K562 (cell line): ENCODE data around the gene EMILIN1. TPM values are rescaled to one million over a fixed set of nuclear protein-coding genes. Genes with fewer than 3 reads are reported as not detected.

Experiments
- ATAC-seq: fragments of 200-7000 bp; cut with Tn5 transposase; 3 replicates; pipeline ENCODE4 v1.9.1; 2020; ENCODE audit warnings: moderate library complexity
- BruUV-seq: library from RNA; stranded (reverse); fragments of 400-500 nt; replicated peaks from 2 replicates; lab custom pipeline; 2021; lab: Mats Ljungman, UMichigan
- CTCF ChIA-PET: fragments of 300-600 bp; formaldehyde crosslinking; extraction: SDS; loops from one replicate; lab custom pipeline; 2021; ENCODE audit warnings: low intra/inter-chr PET ratio; lab: Yijun Ruan, JAX
- POLR2A ChIA-PET: fragments of 300-600, 350-650 bp; sonication (Branson Sonifier 250); formaldehyde crosslinking; extraction: SDS; loops from one replicate; lab custom pipeline; 2021; ENCODE audit warnings: antibody characterized with exemption, inconsistent platforms; lab: Yijun Ruan, JAX
- DNase-seq, 4 experiments: peaks; one replicate each; pipeline versions ENCODE4 v3.0.0 to v3.0.0-alpha.2; 2011 to 2018; ENCODE audit warnings: low spot score in 3 of 4, mixed read lengths in 3 of 4; ENCODE audit errors: extremely low read depth in 1 of 4
- FAIRE-seq: peaks from 2 replicates; lab custom pipeline; 2011; peaks lifted over from hg19 to GRCh38; lab: Jason Lieb, UNC
- H2AFZ ChIP-seq: 2 replicates; pipeline ENCODE4 v1.6.0; 2011; ENCODE audit warnings: low read depth, low read length, control low read depth, inconsistent platforms
- H3K27ac ChIP-seq: fragments of 200-600 bp; 3 replicates; pipeline ENCODE4 v1.8.0; 2011; ENCODE audit warnings: low read depth, mild to moderate bottlenecking, control low read depth, inconsistent platforms, low read length, moderate library complexity, mixed read lengths; ENCODE audit errors: extremely low read depth
- H3K27me3 ChIP-seq, 2 experiments: fragments of 300-600 bp in 1 of 2; 2 replicates in 1 of 2; 3 replicates in 1 of 2; pipeline versions ENCODE4 v1.6.0 to v1.8.0; 2011; ENCODE audit warnings: inconsistent platforms in 2 of 2, low read length in 2 of 2, mild to moderate bottlenecking in 1 of 2, mixed read lengths in 1 of 2, moderate library complexity in 1 of 2; ENCODE audit not compliant: control insufficient read depth in 2 of 2, insufficient read depth in 2 of 2
- H3K36me3 ChIP-seq: fragments of 300-600 bp; 3 replicates; pipeline ENCODE4 v1.8.0; 2011; ENCODE audit warnings: mild to moderate bottlenecking, low read length, inconsistent platforms; ENCODE audit not compliant: control insufficient read depth, insufficient read depth
- H3K4me1 ChIP-seq, 2 experiments: fragments of 200-600 bp in 1 of 2; replicated peaks in 1 of 2; 2 replicates in 1 of 2; 3 replicates in 1 of 2; pipeline versions ENCODE4 v1.5.1 to v1.8.0; 2011; ENCODE audit warnings: inconsistent platforms in 2 of 2, low read length in 2 of 2, mild to moderate bottlenecking in 1 of 2, mixed read lengths in 1 of 2, moderate library complexity in 1 of 2; ENCODE audit not compliant: control insufficient read depth in 2 of 2, insufficient read depth in 2 of 2
- H3K4me2 ChIP-seq: 2 replicates; pipeline ENCODE4 v1.6.1; 2011; ENCODE audit warnings: low read length, control low read depth, inconsistent platforms, mixed read lengths; ENCODE audit not compliant: insufficient read depth
- H3K4me3 ChIP-seq: fragments of 200-600 bp; sonication (generic), shearing (Covaris generic); 2 replicates; pipeline ENCODE4 v1.5.1; 2016; ENCODE audit warnings: control low read depth, inconsistent platforms
- H3K79me2 ChIP-seq: fragments of 200-600 bp; 3 replicates; pipeline ENCODE4 v1.8.0; 2011; ENCODE audit warnings: low read length, inconsistent platforms; ENCODE audit not compliant: control insufficient read depth, insufficient read depth
- H3K9ac ChIP-seq, 2 experiments: 2 replicates each; pipeline versions ENCODE4 v1.6.0 to v1.6.1; 2011; ENCODE audit warnings: low read depth in 2 of 2, low read length in 2 of 2, control low read depth in 1 of 2, inconsistent platforms in 1 of 2, mild to moderate bottlenecking in 1 of 2, mixed read lengths in 1 of 2; ENCODE audit not compliant: insufficient read depth in 1 of 2
- H3K9me1 ChIP-seq: one replicate; pipeline ENCODE4 v1.6.0; 2011; ENCODE audit warnings: inconsistent platforms, mild to moderate bottlenecking, low read length, moderate library complexity; ENCODE audit not compliant: control insufficient read depth, insufficient read depth
- H3K9me3 ChIP-seq: replicated peaks from 2 replicates; pipeline ENCODE4 v1.5.1; 2011; ENCODE audit warnings: low read depth, low read length, inconsistent platforms; ENCODE audit not compliant: control insufficient read depth, insufficient read depth
- H4K20me1 ChIP-seq: replicated peaks from 2 replicates; pipeline ENCODE4 v1.6.1; 2011; ENCODE audit warnings: low read length, inconsistent platforms, mixed read lengths; ENCODE audit not compliant: control insufficient read depth, insufficient read depth
- MAFG ChIP-seq: fragments of 450-650 bp; conservative IDR thresholded peaks from 2 replicates; pipeline ENCODE4 v1.6.1; 2016; ENCODE audit warnings: missing genetic modification characterization, missing compliant biosample characterization
- POLR2H ChIP-seq: IDR thresholded peaks from 2 replicates; pipeline ENCODE4 v1.6.1; 2016; ENCODE audit warnings: missing genetic modification characterization, low read depth, mild to moderate bottlenecking, control low read depth, missing compliant biosample characterization, moderate library complexity
- PYGO2 ChIP-seq: fragments of 450-650 bp; IDR thresholded peaks from 2 replicates; pipeline ENCODE4 v1.6.1; 2016; ENCODE audit warnings: mild to moderate bottlenecking, missing genetic modification characterization, moderate library complexity, missing compliant biosample characterization
- RBM14 ChIP-seq: fragments of 200-400 bp; formaldehyde crosslinking; IDR thresholded peaks from 2 replicates; pipeline ENCODE4 v1.6.1; 2018; ENCODE audit warnings: low read depth, mild to moderate bottlenecking, low read length, moderate library complexity, borderline replicate concordance; ENCODE audit not compliant: insufficient read depth
- SAFB2 ChIP-seq: fragments of 200-400 bp; formaldehyde crosslinking; IDR thresholded peaks from 2 replicates; pipeline ENCODE4 v1.6.1; 2018; ENCODE audit warnings: borderline replicate concordance, low read length, low read depth, moderate library complexity; ENCODE audit not compliant: severe bottlenecking
- TCF7 ChIP-seq: sonication (generic); IDR thresholded peaks from 2 replicates; pipeline ENCODE4 v1.6.1; 2016; ENCODE audit warnings: antibody characterized with exemption, borderline replicate concordance
- ZFP36 ChIP-seq: fragments of 150-350 bp; IDR thresholded peaks from 2 replicates; pipeline ENCODE4 v1.6.1; 2018; ENCODE audit warnings: low read length, low read depth; ENCODE audit not compliant: partially characterized antibody
- WGBS: fragments of 100-300 bp; shearing (Covaris generic); methylation state at CpG from one replicate; pipeline ENCODE4 v1.1.6; 2016; ENCODE audit warnings: low coverage, mixed read lengths; ENCODE audit not compliant: insufficient coverage; ENCODE audit errors: missing lambda C conversion rate; 5-methylcytosine and 5-hydroxymethylcytosine counted together
- in situ Hi-C: fragments of 300-500 bp; cut with MboI; formaldehyde crosslinking; loops from 4 replicates; pipeline ENCODE4 v1.15.0; 2018; ENCODE audit warnings: inconsistent platforms, mixed read lengths
- intact Hi-C: fragments of 100-400 bp; cut with micrococcal nuclease; formaldehyde crosslinking; loops from 2 replicates; pipeline ENCODE4 v1.14.2; 2022
- polyA plus RNA-seq, 8 experiments: library from polyadenylated mRNA; depleted of rRNA in 4 of 8; stranded (reverse) in 5 of 8; unstranded in 3 of 8; fragments of >200 nt; fragmentation: Nextera tagmentation in 2 of 8; fragmentation: Illumina TruSeq in 1 of 8; extraction: Ambion mirVana in 2 of 8; extraction: Trizol in 1 of 8; gene quantifications; 2 replicates each; pipeline versions ENCODE4 v1.2.1 to v1.2.3, GENCODE V29; 2011 to 2014; ENCODE audit warnings: inconsistent platforms in 1 of 8, missing spikeins in 1 of 8
- total RNA-seq, 7 experiments: library from RNA; depleted of rRNA in 6 of 7; stranded (reverse); fragments of >200 nt in 6 of 7; fragmentation: Illumina TruSeq in 2 of 7; extraction: Trizol in 2 of 7; gene quantifications; 2 replicates each; pipeline versions ENCODE4 v1.2.1 to v1.2.3, GENCODE V29; 2011 to 2021; ENCODE audit warnings: low replicate concordance in 1 of 7
- TF ChIP-seq, protein P1 (sequence below), 2 experiments: IDR thresholded peaks in 1 of 2; conservative IDR thresholded peaks in 1 of 2; 2 replicates each; pipeline ENCODE4 v1.6.1; 2016; ENCODE audit warnings: low read depth in 2 of 2, mild to moderate bottlenecking in 1 of 2, missing compliant biosample characterization in 1 of 2, missing genetic modification characterization in 1 of 2, moderate library complexity in 1 of 2
- TF ChIP-seq, protein P2 (sequence below), 2 experiments: fragments of 450-650 bp; conservative IDR thresholded peaks; 2 replicates each; pipeline ENCODE4 v1.6.1; 2017; ENCODE audit warnings: mild to moderate bottlenecking in 2 of 2, moderate library complexity in 2 of 2
- TF ChIP-seq, protein P3 (sequence below): fragments of 250-450 bp; sonication (Bioruptor Pico); IDR thresholded peaks from 2 replicates; pipeline ENCODE4 v1.4.0; 2020; ENCODE audit warnings: mild to moderate bottlenecking, moderate library complexity
- TF ChIP-seq, protein P4 (sequence below): fragments of 450-650 bp; IDR thresholded peaks from 2 replicates; pipeline ENCODE4 v1.6.1; 2017; ENCODE audit warnings: antibody characterized with exemption

EMILIN1 gene
- total and polyA plus RNA-seq, 9 of the 15 experiments (the other 6 are each of a cell fraction or from before 2014, with no cell fraction given): 0.04 to 2.7 (median 0.54) TPM; not detected in 2

DNA sequence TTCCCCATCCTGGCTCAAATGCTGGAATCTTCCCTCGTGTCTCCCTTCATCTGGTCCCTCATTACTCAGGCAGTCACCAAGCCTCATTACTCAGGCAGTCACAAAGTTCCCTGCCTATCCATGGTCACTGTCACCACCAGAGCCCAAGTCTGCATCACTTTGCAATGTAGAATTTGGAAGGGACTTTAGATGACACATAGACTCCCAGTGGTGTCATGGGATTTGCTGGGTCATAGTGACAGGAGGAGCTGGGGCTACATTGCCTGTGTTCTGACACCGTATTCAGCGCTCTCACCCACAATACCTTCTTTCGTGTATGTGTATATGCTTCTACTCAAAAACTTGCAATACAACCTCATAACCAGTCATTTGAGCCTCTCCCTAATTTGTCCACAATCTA lies 2.1 kb upstream of the EMILIN1 start (continued):
- TF ChIP-seq, protein P1, sequence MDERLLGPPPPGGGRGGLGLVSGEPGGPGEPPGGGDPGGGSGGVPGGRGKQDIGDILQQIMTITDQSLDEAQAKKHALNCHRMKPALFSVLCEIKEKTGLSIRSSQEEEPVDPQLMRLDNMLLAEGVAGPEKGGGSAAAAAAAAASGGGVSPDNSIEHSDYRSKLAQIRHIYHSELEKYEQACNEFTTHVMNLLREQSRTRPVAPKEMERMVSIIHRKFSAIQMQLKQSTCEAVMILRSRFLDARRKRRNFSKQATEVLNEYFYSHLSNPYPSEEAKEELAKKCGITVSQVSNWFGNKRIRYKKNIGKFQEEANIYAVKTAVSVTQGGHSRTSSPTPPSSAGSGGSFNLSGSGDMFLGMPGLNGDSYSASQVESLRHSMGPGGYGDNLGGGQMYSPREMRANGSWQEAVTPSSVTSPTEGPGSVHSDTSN (CRISPR knock-in tag; IDR thresholded peaks at IDR 0.05; ENCODE audit: low read depth): no peak
- TF ChIP-seq, protein P1 (tag; conservative IDR thresholded peaks at IDR 0.05; ENCODE audit: low read depth): 0 out of 2 replicates have a peak, but pooled peaks have one; percentile 41
- TF ChIP-seq, protein P2, sequence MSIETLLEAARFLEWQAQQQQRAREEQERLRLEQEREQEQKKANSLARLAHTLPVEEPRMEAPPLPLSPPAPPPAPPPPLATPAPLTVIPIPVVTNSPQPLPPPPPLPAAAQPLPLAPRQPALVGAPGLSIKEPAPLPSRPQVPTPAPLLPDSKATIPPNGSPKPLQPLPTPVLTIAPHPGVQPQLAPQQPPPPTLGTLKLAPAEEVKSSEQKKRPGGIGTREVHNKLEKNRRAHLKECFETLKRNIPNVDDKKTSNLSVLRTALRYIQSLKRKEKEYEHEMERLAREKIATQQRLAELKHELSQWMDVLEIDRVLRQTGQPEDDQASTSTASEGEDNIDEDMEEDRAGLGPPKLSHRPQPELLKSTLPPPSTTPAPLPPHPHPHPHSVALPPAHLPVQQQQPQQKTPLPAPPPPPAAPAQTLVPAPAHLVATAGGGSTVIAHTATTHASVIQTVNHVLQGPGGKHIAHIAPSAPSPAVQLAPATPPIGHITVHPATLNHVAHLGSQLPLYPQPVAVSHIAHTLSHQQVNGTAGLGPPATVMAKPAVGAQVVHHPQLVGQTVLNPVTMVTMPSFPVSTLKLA (conservative IDR thresholded peaks at IDR 0.05): no peak
- TF ChIP-seq RBM14: no peak

DNA sequence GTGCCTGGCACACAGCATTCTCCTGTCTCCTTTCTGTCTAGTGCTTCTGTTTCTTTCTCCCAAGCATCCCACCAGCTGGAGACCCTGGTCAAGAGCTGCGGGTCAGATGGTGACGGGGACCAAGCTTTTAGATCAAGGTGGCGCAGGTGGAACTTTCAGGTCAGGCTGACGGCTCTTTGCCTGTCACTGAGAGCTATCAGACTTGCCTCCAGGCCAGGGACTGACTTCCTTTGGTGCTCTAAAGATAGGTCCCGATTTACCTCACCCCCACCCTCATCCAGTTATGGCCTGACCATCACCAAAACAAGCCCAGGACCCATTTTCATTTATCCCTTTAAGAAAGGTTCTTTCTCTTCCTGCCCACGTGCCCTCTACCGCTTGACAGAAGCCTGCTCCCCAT lies 1.2 kb upstream of the EMILIN1 start:
- H3K4me1 ChIP-seq: peaks cover 51 to 65% of the 10 kb centered on the region in 2 experiments
- in situ Hi-C loops (no loop called here), intact Hi-C loops (no loop called here)
- POLR2A ChIA-PET: interaction anchor here (1.2 to 1.4 kb wide), 3 partner anchors 10 to 14 kb away, joined by 4 to 7 read pairs (median 5); partner anchors contain the start of gene KHK
- H3K9me3 ChIP-seq: no peaks in the 10 kb centered on the region
- H3K27me3 ChIP-seq: no peaks in the 10 kb centered on the region
- FAIRE-seq (no peak), DNase-seq (no peak), ATAC-seq (no peak)
- H3K4me2 ChIP-seq: no peak overlapping the region
- peaks cover 4% of the 10 kb centered on the region for H3K9me1 ChIP-seq
- no peaks in the 10 kb centered on the region for H3K36me3 ChIP-seq
- H3K79me2 ChIP-seq: no peaks in the 10 kb centered on the region
- CTCF ChIA-PET: no interaction called here
- H4K20me1 ChIP-seq: no peaks in the 10 kb centered on the region
- BruUV-seq: no TSS peak
- 76% methylated on average over 5 of the region's 7 CpGs for WGBS
- no peak overlapping the region for H3K27ac ChIP-seq
- no peak overlapping the region for H2AFZ ChIP-seq
- H3K4me3 ChIP-seq: no peak overlapping the region
- peak overlapping the region in 1 of 2 experiments; percentile 19; a peak in 1 of 4 replicates for H3K9ac ChIP-seq
- TF ChIP-seq, protein P3, sequence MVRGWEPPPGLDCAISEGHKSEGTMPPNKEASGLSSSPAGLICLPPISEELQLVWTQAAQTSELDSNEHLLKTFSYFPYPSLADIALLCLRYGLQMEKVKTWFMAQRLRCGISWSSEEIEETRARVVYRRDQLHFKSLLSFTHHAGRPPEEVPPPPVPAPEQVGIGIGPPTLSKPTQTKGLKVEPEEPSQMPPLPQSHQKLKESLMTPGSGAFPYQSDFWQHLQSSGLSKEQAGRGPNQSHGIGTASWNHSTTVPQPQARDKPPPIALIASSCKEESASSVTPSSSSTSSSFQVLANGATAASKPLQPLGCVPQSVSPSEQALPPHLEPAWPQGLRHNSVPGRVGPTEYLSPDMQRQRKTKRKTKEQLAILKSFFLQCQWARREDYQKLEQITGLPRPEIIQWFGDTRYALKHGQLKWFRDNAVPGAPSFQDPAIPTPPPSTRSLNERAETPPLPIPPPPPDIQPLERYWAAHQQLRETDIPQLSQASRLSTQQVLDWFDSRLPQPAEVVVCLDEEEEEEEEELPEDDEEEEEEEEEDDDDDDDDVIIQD (CRISPR knock-in tag): no peak
- TF ChIP-seq ZFP36: no peak
- no peak for TF ChIP-seq POLR2H (tag)
- no peak for TF ChIP-seq PYGO2
- TF ChIP-seq MAFG: no peak
- no peak for TF ChIP-seq SAFB2
- no peak for TF ChIP-seq TCF7
- TF ChIP-seq, protein P4, sequence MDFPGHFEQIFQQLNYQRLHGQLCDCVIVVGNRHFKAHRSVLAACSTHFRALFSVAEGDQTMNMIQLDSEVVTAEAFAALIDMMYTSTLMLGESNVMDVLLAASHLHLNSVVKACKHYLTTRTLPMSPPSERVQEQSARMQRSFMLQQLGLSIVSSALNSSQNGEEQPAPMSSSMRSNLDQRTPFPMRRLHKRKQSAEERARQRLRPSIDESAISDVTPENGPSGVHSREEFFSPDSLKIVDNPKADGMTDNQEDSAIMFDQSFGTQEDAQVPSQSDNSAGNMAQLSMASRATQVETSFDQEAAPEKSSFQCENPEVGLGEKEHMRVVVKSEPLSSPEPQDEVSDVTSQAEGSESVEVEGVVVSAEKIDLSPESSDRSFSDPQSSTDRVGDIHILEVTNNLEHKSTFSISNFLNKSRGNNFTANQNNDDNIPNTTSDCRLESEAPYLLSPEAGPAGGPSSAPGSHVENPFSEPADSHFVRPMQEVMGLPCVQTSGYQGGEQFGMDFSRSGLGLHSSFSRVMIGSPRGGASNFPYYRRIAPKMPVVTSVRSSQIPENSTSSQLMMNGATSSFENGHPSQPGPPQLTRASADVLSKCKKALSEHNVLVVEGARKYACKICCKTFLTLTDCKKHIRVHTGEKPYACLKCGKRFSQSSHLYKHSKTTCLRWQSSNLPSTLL: no peak
